ENCODE measurements around the gene SLC66A3.
A peak's percentile ranks its signal among the peaks of the same experiment; 100 is the strongest.

SLC66A3 gene

DNA sequence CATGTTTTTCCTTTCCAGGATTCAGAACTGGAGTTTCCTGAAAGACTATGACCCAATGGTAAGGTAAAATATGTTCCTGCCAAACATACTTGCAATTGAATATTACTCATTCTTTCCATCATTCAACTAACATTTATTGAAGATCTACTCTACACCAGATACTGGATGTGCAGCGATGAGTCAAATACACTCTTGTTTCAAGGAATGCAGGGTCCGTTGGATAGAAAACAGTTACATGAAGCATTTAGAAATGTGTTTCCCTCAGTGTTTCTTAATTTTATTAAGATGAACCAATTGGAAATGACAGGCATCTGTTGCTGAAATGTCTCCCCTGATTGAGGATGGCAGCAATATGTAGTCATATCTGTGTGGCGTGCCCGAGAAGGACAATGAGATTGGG, 14.8 kb upstream of the SLC66A3 start:
- peak; percentile 75 for DNase-seq

DNA sequence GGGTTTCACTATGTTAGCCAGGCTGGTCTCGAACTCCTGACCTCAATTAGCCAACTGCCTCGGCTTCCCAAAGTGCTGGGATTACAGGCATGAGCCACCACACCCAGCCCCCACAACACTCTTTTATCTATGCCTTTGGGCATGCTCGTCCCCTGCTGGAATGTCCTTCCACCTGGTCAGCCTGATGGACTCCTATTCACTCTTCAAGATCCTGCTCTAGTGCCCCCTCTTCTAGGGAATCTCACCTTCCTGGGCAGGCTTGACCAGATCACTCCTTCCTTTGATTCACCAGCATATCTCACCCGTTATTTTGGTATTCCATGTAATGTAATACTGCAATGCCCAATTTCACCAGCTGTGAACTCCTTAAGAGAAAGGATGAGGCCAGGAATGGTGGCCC, 13.9 kb upstream of the SLC66A3 start:
- DNase-seq, result no peak

DNA sequence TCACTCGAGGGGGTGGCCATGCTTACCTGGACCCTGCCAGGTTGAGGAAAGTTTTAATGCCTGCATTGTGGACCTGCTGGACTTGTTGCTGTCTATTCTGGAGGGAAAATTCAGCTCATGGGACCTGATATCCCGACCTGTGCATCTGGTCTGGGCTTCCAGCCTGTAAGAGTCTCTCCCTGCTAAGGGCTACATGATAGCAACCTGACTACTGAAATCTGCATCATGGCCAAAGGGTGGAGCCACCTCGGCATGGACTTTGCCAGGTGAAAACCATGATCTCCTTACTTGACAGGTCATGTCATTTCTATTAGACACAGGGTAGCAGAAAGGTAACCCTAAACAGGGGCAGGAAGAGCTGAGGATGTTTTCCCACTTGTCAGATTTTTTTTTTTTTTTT, 12.9 kb upstream of the SLC66A3 start:
- no peak for DNase-seq

DNA sequence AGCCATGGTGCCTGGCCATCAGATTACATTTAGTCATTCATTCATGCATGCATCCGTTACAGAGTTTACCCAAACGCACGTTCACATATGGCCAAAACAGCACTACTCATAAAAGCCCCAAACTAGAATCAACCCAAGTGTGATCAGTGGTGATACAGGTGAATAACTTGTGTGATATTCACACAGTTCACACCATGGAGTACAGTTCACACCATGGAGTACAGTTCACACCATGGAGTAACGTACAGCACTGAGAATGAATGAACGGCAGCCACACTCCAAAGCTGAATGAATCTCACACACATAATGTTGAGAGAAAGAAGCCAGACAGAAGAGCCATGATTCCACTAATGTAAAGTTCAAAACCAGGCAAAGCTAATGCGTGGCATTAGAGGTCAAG, 12.3 kb upstream of the SLC66A3 start:
- DNase-seq, result no peak

DNA sequence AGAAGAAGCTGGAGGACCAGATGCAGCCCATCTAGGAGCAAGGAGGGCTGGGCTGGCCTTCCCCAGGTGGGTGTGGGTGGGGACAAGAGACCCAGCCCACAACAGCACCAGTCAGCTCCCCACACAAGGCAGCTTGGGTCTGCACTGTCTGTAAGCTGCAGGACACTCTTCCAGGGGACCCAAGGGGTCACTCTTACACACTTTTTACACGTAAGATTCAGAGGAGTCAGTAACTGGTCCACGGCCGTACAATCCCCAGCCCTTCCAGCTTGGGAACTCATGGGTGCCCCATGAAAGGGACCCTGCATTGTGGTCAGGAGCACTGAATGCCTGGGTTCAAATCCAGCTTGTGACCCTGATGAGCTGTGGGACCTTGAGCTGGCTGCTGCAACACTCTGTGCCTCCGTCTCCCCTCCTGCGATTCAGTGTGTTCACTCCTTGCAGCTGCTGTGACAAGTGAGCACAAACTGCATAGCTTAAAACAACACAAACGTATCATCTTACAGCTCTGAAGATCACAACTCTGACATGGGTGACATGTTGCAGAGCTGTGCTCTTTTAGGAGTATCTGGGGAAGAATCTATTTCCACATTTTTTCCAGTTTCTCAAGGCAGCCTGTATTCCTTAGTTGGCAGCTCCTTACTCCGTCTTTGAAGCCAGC, 11.1 kb upstream of the SLC66A3 start:
- no peak for DNase-seq

DNA sequence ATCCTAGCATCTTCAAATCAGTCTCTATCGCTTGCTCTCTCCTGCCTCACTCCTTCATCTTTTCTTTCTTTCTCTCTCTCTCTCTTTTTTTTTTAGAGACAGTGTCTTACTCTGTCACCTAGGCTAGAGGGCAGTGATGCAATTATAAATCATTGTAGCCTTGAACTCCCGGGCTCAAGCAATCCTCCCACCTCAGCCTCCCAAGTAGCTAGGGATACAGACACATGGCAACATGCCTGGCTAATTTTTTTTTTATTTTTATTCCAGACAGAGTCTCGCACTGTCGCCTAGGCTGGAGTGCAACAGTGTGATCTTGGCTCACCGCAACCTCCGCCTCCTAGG, 10.6 kb upstream of the SLC66A3 start:
- DNase-seq, result no peak

DNA sequence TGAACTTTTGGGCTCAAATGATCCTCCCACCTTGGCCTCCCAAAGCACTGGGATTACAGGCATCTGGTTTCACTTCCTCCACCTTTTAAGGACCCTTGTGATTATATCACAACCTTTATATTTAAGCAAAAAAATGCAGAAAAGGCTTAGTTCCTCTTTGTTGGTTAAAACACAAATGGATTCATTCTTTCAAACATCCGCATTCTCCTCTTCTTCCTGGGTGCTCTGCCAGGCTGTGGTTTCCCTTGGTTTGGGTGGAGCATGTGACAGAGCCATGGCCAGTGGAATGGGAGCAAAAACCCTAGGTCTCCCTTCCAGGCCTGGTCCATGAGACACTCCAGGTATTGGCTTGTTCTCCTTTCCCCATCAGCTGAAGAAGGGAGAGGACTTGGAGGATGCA, 9.9 kb upstream of the SLC66A3 start:
- no peak for DNase-seq

DNA sequence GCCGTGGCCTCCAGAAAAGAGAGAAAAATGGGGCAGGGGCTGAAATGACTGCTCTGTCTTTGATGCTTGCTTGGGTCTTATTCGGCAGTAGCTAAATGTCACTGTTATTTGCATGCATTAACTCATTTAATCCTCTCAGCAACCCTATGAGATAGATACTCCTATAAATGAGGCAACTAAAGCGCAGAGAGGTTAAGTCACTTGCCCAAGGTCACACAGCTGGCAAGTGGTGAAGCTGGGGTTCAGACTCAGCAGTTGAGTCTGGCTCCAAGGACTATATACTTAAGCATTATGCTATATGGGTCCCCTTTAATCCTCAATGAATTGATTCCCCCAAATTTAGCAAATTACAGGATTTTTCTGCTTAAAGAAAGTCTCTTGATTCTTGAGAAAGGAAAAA, 9.2 kb upstream of the SLC66A3 start:
- DNase-seq, result no peak

DNA sequence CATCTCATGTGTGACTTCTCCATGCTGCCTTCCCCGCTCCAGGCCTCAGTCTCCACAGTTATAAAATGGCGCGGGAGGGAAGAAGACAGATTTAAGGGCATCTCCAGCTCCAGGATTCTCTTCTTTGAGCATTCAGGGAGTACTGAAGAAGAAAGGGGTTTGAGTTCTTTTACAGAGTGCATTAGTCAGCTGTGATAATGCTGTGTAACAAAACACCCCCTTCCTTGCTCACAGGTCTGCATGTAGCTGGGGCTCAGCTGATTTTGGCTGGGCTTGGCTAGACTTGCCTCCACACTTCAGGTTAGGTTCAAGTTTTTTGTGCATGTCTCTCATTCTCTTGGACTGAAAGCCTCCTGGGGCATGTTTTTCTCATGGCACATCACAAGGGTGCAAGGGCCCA, 8.0 kb upstream of the SLC66A3 start:
- DNase-seq, result no peak

DNA sequence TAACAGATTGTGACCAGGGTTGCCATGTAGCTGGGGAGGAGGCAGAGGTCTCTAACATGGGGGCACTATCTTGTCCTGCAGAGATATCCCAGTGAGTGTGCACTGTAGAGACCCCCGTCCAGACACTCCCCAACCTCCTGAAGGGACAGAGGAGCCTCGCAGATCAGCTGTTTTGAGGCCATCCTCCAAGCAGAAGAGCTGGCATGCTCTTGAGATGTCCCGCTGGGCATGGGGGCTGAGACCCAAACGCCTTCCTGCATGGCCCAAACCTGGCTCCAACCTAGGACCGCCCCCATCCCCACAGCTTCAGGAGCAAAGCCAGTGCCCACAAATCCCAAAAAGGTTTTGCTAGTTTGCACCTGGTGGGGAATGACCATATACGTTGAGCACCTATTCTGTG, 2.7 kb upstream of the SLC66A3 start:
- DNase-seq, result no peak

DNA sequence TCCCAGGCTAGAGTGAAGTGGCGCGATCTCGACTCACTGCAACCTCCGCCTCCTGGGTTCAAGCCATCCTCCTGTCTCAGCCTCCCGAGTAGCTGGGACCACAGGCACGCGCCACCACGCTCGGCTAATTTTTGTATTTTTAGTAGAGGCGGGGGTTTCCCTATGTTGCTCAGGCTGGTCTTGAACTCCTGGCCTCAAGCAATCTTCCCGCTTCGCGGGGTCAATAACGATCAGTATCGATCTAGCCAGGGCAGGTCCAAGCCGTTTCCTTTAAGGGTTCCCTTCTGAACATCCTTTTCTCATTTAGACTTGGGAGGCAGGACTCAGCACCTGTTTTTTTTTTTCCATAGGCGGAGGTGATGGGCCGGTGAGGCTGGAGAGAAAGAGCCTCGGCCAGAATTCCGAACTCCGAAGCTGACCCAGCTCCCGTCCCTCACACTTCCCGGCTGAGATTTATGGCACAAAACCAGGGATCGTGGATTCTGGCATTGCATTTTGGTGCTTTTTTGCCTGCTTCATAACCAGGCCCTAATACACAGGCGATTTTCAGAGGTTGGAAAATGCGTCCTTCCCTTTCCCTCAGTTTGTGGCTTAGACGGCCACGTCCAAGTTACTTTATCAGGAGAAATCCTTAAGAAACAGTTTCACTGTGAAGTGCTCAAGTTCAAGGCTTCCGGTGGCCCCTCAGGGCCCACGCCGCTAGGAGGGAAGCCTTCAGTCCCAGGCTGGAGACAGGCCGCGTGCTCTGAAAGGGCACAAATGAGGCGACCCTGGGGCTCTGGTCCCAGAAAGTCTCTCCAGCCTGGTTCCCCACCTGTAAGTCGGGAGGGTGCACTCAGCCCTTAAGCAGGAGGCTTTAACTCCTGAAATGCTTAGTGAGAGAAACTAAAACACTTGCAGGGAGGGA, 998 bp upstream of the SLC66A3 start:
- peak; percentile 20 for DNase-seq

DNA sequence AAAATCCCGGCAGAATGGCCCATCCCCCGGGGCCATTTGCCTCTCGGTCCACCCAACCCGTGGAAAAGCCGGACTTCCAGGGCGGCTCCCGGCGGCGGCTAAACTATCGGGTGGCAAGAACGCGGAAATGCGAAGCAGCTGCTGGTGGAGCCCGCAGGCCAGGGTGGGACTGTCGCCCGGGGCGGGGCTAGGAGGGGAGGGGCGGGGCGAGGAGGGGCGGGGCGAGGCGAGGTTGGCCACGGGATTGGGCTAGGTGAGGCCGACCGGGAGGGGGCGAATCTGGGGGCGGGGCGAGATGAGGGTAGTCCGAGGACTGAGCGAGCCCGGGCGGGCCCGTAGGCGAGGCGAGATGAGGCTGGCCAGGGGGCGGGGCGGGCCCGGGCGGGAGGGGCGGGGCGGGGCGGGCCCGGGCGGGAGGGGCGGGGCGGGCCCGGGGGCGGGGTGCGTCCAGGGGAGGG, 315 bp upstream of the SLC66A3 start:
- peak; percentile 96 for DNase-seq

DNA sequence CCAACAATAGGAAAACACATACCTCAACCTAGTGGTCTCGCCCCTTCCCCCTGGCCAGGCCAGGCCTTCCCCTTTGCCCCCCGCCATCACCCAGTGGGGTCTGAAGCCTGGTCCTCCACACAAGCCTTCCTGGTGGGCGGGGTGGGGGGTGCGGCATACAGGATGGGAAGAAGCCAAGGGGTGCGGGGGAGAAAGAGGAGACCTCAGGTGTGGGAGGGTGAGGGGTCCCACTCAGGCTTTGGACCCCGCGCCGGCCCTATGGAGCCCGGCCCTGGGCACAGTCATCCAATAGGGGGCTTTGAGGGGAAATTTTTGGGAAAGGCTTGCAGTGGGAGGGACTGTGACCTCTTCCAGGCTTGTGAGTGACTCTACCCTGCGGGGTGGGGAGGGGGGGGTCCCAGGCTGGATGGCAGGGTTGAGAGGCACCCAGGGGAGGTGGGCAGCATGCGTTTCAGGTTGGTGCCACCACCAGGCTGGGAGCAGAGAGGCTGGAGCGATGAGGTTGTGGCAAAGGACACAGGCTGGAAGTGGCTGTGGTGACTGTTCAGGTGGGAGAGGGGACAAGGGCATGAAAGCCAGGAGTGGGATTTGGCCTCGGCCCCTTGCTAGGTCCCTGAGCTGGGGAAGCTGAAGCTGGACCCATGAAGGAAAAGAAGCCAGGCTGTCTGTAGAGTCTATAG, 1.3 kb downstream of the SLC66A3 start:
- no peak for DNase-seq

DNA sequence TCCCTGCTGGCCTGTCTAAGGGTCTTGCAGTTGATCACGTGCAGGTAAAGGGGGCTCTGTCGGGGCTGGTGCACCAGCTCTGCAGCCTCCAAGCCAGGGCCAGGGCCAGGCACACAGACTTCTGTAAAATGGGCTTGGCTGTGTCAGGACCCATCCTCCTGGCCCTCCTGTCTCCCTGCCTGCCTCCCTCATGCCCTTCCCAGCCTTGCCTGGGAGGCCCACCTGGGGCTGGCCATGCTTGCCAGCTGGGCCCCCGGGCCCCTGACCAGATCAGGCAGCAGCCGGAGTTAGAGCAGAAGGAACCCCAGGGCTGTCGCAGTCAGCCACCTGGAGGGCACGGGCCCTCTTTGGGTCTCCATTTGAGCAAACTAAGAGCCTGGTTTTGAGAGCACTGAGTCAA, 2.0 kb downstream of the SLC66A3 start:
- DNase-seq, result no peak

DNA sequence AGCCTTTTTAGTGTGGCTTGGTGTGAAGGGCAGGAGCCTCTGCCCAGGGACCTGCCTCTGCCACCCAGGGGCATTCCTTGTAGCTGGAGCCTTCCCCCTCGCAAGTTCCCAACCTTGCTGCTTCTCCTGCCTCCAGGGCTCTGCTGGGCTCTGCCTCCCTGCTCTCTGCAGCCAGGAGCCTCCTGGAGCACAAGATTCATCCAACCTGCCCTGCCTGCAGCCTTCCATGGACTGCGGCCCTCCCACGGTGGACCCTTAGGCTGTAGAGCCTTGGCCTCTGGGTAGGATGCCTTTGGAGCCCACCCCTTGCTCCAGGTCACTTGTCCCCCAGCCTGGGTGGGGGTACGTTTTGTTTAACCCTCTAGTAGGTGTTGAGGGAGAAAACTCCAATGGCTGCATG, 2.5 kb downstream of the SLC66A3 start:
- no peak for DNase-seq

DNA sequence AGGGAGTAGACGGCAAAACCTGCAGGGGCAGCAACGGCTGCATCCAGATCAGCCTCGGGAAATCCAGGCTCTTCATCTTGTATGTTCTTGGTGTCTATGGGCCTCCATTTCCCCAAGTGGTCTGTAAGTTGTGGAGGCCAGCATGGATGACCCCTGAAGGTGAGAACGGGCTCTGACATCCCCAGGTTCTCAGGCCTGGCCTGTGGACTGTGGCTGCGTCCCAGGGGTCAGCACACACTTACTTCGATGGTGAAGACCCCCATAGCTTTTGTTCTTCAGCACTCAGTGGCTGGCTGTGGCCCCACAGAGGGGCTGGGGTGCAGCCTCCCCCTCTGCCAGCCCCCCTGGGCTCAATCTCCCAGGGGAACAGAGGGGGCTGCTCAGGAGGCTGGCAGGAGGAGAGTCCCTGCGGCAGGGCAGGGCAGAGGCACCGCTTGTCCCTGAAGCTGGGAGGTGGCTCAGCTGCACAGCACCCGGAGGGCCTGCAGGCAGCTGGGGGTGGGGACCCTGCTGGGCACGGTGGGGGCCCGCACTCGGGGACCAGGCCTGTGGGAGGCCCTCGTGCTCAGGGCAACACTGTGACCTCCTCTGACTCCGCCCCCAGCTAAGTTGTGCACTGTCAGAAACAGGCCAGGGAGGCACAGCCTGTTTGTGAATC, 3.8 kb downstream of the SLC66A3 start:
- DNase-seq, result no peak

DNA sequence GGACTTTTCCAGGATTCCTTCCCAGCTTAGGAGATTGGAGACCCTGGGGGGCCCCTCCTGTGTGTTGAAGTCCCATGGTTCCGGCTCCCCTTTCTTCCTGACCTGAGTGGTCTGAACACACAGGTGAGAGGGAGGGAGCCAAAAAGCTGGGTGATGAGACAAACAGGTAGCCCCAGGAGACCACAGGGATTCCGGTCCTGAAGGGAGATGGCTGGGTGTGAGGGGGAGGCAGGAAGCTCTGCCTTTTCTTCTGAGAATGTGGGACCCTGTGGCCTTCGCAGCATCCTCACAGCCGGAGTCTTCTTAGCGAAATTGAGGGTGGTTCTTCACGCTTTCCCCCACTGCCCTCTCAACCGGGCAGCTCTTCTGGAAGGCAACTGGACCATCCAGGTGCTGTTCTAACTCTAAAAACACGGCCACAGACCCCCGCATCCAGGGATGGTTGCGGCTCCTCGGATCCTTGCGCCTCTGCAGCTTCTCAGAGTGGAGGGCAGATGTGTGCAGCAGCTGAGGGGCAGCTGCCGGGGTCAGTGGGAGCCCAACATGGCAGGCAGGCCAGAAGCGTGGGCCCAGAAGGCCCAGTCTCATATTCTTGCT, 4.4 kb downstream of the SLC66A3 start:
- DNase-seq, result no peak

DNA sequence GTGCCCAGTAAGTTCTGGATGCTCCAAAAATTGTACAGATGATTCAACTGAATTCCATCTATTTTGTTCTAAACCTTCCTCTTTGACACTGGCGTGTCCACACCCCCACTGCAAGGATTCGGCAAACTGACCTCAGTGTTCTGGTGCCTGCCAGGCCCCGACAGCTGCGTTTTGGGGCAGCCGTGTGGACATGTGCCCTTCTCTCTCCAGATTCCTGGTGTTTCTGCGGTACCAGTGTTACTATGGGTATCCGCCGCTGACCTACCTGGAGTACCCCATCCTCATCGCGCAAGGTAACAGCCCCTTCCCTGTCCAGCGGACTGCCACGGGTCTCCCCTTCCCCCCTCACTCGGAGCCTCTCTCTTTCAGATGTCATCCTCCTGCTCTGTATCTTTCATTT, 5.0 kb downstream of the SLC66A3 start:
- no peak for DNase-seq

DNA sequence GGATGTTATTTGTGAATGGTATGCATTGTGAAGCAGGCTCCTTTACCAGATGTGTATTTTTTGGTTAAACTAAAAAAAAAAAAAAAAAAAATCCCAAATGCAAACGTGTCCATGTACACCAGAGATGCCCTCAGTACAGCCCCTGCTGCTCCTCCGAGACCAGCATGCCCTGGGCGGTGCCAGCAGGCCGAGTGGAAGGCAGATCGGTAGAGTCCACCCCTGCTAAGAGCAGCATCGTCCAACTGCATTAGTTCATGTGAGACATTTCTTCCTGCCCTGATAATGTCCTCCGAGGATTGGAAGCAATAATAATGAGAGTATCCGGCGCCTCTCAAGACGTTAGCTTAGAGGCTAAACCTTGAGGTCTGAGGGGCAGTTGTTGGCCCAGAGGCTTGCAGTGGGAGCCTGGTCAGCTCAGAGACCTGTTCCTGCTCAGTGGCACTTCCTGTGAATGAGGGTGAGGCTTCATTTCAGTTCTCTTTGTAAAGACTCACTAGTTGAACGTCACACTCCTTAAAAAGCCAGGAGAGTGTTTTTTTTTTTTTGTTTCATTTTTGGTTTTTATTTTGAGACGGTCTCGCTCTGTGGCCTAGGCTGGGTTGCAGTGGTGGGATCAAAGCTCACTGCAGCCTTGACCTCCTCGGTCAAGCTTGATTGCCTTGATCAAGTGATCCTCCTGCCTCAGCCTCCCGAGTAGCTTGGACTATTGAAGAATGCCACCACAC, 5.6 kb downstream of the SLC66A3 start:
- DNase-seq, result no peak

DNA sequence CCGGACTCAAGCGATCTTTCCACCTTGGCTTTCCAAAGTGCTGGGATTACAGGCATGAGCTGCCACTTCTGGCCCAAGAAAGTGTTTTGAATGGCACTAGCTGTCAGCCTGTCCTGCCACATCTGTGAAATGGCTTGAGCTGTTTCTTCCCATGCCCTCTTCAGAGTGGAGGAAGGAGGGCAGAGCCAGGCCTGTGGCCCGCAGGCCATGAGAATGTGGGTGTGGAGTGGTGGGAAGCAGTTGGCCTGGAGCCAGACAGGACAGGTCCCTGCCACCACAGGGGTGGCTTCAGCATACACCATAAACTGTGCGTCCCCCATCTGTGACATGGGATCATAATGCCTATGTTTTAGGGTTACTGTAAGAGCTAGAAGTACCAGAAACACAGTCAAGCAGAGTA, 6.5 kb downstream of the SLC66A3 start:
- DNase-seq, result no peak

DNA sequence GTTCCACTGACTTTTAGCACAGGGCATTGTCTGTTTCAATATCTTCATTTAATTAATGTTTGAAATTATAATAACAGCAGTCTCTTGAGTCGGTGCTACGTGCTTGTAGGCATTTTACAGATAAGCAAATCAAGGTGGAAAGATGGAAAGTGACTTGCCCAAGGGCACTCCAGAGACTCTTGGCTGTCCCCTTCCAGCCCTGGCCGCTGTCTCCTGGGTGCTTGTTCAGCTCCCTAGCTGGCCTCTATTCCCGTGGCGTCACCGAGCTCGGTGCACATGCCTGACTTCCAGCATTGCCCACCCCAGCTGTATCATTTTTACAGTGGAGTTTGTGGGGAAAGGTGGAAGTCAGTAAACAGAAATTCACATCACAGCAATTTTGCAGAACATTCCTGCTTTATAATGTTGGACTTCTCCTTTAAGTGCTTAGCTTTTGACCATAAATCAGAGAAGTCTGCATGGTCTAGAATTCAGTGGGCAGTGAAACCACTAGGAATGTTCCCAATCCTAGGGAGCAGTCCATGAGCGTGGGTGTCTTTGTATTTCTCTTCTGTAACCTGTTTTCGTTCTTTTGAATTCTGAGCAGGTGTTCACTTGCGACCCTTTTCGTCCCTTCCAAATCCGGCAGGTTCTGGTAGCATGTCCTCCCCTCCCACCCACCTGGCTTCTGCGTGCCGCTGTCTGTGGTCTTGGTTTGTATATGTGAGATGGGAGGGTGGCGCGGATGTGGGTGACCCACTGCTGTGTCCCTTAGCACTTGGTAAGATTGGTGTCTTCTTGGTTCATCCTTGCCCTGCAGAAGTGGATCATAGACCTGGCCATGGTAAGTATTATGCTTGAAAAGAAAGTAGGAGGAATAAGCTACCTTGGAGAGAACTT, 8.4 kb downstream of the SLC66A3 start:
- no peak for DNase-seq

Measured in fibroblast of skin of right biceps (primary cell).